Stimulated activated naive CD8-positive, alpha-beta T cell treated with anti-CD3 and anti-CD28 coated beads, Interleukin-15, amount 100 ng/mL, for 72 hours (primary cell): ENCODE measurements around the gene POLR2C.
"Not testable (repeated sequence)": the region's sequence is repeated elsewhere in the genome, so short reads cannot be mapped to it uniquely, and the experiment has no call there.

Source experiments
- ATAC-seq: fragments of 150-1000 bp; cut with Tn5 transposase; 2 replicates; pipeline ENCODE4 v1.10.0; 2021; ENCODE audit warnings: mild to moderate bottlenecking, moderate library complexity
- DNase-seq, 2 donors: peaks; one replicate each; pipeline ENCODE4 v3.0.0; 2021 to 2022
- H3K27ac Mint-ChIP-seq, 2 donors: one replicate each; pipeline ENCODE4 v1.8.0; 2022; ENCODE audit warnings: mild to moderate bottlenecking in 2 of 2, mixed read lengths in 2 of 2, moderate library complexity in 2 of 2
- H3K27me3 Mint-ChIP-seq: one replicate; pipeline ENCODE4 v1.8.0; 2022; ENCODE audit warnings: mixed read lengths
- H3K4me1 Mint-ChIP-seq: one replicate; pipeline ENCODE4 v1.8.0; 2022; ENCODE audit warnings: mild to moderate bottlenecking, mixed read lengths
- H3K4me3 Mint-ChIP-seq, 2 donors: one replicate each; pipeline ENCODE4 v1.8.0; 2022; ENCODE audit warnings: mild to moderate bottlenecking in 2 of 2, mixed read lengths in 2 of 2, moderate library complexity in 1 of 2
- H3K9me3 Mint-ChIP-seq, 2 donors: one replicate each; pipeline ENCODE4 v1.8.0; 2022; ENCODE audit warnings: mixed read lengths in 2 of 2

POLR2C gene

DNA sequence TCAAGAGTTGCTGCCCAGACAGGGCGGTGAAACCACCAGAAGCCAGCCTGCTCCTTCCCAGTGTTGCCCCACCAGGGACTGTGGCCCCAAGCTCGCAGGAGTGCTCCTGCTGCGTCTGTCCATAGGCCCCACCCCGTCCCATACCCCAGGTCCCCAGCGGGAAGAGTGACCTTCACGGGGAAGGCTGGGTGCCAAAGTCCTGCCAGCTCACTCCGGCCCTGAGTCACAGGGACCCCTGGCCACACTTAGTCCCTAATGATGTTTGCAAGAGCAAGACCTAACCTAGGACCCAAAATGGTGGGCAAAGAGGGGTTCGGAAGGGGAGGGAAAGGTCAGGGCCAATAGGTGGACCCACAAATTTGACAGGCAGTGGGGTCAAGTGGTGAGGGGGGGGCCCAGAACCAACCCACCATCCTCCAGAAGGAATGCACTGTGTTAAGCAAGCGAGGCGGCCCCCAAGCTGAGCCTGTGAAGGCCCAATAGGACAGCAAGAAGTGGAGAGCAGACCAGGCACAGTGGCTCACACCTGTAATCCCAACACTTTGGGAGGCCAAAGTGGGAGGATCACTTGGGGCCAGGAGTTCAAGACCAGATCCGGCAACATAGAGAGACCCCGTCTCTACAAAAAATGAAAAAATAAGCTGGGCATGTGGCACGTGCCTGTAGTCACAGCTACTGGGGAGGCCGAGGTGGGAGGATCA is 20.5 kb downstream of the POLR2C start:
- DNase-seq (no peak), ATAC-seq (no peak)
- H3K27me3 Mint-ChIP-seq = no peaks in the 10 kb centered on the region
- no peak overlapping the region for H3K27ac Mint-ChIP-seq
- no peak overlapping the region for H3K4me3 Mint-ChIP-seq
- no peaks in the 10 kb centered on the region for H3K9me3 Mint-ChIP-seq
- peaks cover 42% of the 10 kb centered on the region for H3K4me1 Mint-ChIP-seq

- Mint-ChIP-seq H3K4me1 (peaks cover 42% of the 10 kb centered on the region), H3K27me3 (no peaks in the 10 kb centered on the region), H3K9me3 (no peaks in the 10 kb centered on the region), H3K27ac (no peak overlapping the region), H3K4me3 (no peak overlapping the region)
- ATAC-seq (no peak), DNase-seq (no peak)
Observed at GRCh38 chr16:57483725-57484514, 21.4 kb downstream of the POLR2C start.

DNA sequence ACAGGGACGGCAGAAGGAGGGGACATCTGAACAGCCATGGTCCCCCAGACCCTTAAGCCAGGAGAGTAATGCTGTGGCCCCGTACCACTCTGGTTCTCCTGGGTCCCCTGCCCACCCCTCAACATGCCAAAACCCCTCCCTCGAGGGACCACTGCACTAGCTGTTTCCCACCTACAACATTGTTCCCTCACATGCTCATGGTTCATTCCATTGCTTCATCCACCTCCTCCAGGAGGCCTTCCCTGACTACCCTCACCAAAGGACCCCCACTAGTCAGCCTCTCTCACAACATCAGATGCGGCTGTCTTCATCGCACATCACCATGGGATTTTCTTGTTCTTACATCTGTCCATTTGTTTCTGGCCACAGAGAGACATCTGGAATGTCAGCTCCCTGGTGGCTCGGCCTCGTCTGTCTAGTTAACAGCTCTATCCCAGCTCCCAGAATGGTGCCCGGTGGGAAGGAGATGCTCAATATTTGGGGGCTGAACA is 22.1 kb downstream of the POLR2C start:
- Mint-ChIP-seq H3K4me1 (peaks cover 38% of the 10 kb centered on the region), H3K27me3 (no peaks in the 10 kb centered on the region), H3K9me3 (no peaks in the 10 kb centered on the region), H3K4me3 (no peak overlapping the region), H3K27ac (no peak overlapping the region)
- no peak for ATAC-seq
- DNase-seq = no peak

GRCh38 chr16:57485091-57485915 is 22.8 kb downstream of the POLR2C start:
- H3K9me3 Mint-ChIP-seq = no peaks in the 10 kb centered on the region
- no peak for ATAC-seq
- H3K4me3 Mint-ChIP-seq = peak overlapping the region; percentile 90 to 92
- H3K4me1 Mint-ChIP-seq = peaks cover 30% of the 10 kb centered on the region
- H3K27ac Mint-ChIP-seq = peak overlapping the region; percentile 4 to 92
- DNase-seq = no peak
- no peaks in the 10 kb centered on the region for H3K27me3 Mint-ChIP-seq

- peak within 1 kb of the TSS; percentile 92 to 94 for H3K27ac Mint-ChIP-seq
- H3K4me1 Mint-ChIP-seq = peaks cover 30% of the 10 kb centered on the region
- H3K9me3 Mint-ChIP-seq = no peaks in the 10 kb centered on the region
- ATAC-seq (peak; percentile 92), DNase-seq (peak; percentile 74 to 76)
- no peaks in the 10 kb centered on the region for H3K27me3 Mint-ChIP-seq
- peak within 1 kb of the TSS; percentile 90 to 92 for H3K4me3 Mint-ChIP-seq
Observed at GRCh38 chr16:57485916-57486857, 23.7 kb downstream of the POLR2C start, which contains the start of gene DOK4. DOK4 (minus strand) TSS chr16:57486493; CDS start chr16:57479507, 6,986 bp downstream.

- Mint-ChIP-seq H3K27me3 (no peaks in the 10 kb centered on the region), H3K27ac (peak overlapping the region; percentile 84 to 94), H3K4me1 (peaks cover 30% of the 10 kb centered on the region), H3K4me3 (peak overlapping the region; percentile 85 to 88), H3K9me3 (no peaks in the 10 kb centered on the region)
- no peak for DNase-seq
- no peak for ATAC-seq
Observed at GRCh38 chr16:57486858-57487834, 24.7 kb downstream of the POLR2C start.

- Mint-ChIP-seq H3K27ac (no peak overlapping the region), H3K4me3 (no peak overlapping the region)
Observed at GRCh38 chr16:57489229-57489628, 26.8 kb downstream of the POLR2C start.

DNA sequence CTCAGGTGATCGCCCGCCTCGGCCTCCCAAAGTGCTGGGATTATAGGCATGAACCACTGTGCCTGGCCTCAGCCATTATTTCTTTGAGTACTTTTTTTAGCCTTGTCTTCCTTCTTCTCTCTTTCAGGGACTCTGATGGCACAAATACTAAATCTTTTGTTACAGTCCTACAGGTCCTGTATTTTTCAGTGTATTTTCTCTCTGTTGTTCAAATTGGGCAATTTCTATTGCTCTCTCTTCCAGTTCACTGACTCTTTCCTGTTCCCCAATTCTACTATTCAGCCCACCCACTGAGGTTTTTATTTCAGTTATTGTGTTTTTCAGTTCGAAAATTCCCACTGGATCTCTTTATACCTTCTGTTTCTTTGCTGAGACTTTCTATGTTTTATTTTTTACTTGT is 31.3 kb downstream of the POLR2C start:
- no peaks in the 10 kb centered on the region for H3K4me1 Mint-ChIP-seq
- no peaks in the 10 kb centered on the region for H3K9me3 Mint-ChIP-seq
- ATAC-seq (no peak), DNase-seq (no peak)
- H3K27me3 Mint-ChIP-seq = no peaks in the 10 kb centered on the region
- no peak overlapping the region for H3K4me3 Mint-ChIP-seq
- no peak overlapping the region for H3K27ac Mint-ChIP-seq

More at GRCh38 chr16:57489229-57489628, 26.8 kb downstream of the POLR2C start:
- no peak for ATAC-seq
- H3K4me1 Mint-ChIP-seq = peaks cover 30% of the 10 kb centered on the region
- H3K27me3 Mint-ChIP-seq = no peaks in the 10 kb centered on the region
- H3K9me3 Mint-ChIP-seq = no peaks in the 10 kb centered on the region
- DNase-seq = no peak

DNA sequence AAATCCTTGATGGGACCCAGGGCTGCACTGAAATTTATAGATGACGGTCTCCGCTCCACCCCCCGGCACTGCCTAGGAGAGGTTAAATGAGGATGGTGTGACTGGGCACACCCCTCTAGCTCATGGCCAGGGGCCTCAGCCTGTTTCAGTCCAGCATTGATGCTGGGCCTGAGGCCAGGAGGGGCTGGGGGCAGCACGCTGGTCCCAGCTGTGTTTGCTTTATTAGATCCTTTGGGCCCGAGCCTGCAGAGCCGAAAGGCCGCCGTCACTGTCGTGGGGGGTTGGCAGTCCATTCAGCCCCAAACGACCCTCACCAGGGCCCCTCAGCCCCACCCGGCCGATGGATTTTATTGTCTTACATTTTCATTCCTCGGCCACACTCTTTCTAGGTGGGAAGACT is 34.6 kb downstream of the POLR2C start:
- no peak for DNase-seq
- ATAC-seq = no peak
- H3K27me3 Mint-ChIP-seq = no peaks in the 10 kb centered on the region
- H3K4me1 Mint-ChIP-seq = peaks cover 19% of the 10 kb centered on the region
- H3K27ac Mint-ChIP-seq = no peak overlapping the region
- H3K9me3 Mint-ChIP-seq = no peaks in the 10 kb centered on the region
- no peak overlapping the region for H3K4me3 Mint-ChIP-seq

GRCh38 chr16:57498031-57498430 is 35.6 kb downstream of the POLR2C start:
- Mint-ChIP-seq H3K27me3 (no peaks in the 10 kb centered on the region), H3K27ac (no peak overlapping the region), H3K4me3 (no peak overlapping the region), H3K9me3 (no peaks in the 10 kb centered on the region), H3K4me1 (peaks cover 19% of the 10 kb centered on the region)
- no peak for DNase-seq
- no peak for ATAC-seq

DNA sequence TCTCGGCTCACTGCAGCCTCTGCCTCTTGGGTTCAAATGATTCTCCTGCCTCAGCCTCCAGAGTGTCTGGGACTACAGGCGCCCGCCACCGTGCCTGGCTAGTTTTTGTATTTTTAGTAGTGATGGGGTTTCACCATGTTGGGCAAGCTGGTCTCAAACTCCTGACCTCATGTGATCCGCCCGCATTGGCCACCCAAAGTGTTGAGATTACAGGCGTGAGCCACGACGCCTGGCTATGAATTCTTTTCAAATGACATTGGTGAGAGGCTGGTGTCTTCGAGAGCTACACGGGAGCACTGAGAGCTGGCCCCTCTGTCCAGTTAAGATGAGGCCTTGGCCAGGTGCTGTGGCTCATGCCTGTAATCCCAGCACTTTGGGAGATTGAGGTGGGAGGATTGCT is 37.5 kb downstream of the POLR2C start:
- DNase-seq, H3K4me3 Mint-ChIP-seq, H3K9me3 Mint-ChIP-seq, ATAC-seq, H3K27me3 Mint-ChIP-seq: not testable (repeated sequence)
- Mint-ChIP-seq H3K27ac (peak overlapping the region in 1 of 2 donors; percentile 51), H3K4me1 (peaks cover 19% of the 10 kb centered on the region)

DNA sequence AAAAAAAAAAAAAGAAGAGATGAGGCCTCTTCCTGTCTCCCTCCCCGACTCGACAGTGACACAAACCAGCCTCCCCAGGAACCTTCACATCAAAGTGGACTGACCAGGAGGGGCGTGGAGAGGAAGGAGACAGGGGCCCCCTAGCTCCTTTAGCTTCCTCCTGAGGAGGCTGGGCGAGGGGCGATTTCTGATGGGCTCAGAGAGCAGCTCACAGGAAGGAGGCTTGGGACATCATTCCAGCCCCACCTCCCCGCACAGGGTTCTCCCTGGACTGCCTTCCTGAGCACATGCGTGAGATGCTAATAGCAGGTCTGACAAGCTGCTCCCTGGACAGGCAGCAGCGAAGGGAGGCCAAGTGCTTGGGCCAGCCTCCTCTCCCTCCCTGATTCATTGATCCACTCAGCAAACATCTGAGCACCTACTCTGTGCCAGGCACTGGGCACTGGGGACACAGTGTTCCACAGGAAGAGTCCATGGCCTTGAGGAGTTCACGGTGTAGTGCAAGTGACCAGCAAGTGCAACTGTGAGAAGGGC is 38.2 kb downstream of the POLR2C start:
- DNase-seq = no peak
- Mint-ChIP-seq H3K27me3 (no peaks in the 10 kb centered on the region), H3K4me3 (peak overlapping the region in 1 of 2 donors; percentile 21), H3K9me3 (no peaks in the 10 kb centered on the region), H3K27ac (peak overlapping the region; percentile 34 to 45), H3K4me1 (peaks cover 19% of the 10 kb centered on the region)
- ATAC-seq = peak; percentile 76

DNA sequence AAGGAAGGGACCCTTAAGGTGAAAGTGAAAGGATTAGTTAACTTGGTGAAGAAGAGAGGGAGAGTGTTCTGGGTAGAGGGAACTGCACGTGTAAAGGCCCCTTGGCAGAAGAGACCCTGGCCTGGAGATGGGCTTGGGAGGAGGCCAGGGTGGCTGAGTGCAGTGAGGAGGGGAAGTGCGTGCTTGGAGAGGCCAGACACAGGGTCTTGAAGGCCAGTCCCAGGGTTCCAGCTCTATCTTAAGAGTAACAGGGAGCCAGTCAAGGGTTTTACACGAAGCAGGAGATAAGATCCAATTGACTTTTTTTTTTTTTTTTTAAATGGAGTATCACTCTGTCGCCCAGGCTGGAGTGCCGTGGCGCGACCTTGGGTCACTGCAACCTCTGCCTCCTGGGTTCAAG is 39.0 kb downstream of the POLR2C start:
- Mint-ChIP-seq H3K4me3 (no peak overlapping the region), H3K27ac (peak overlapping the region; percentile 29 to 93), H3K9me3 (no peaks in the 10 kb centered on the region), H3K4me1 (peaks cover 19% of the 10 kb centered on the region), H3K27me3 (no peaks in the 10 kb centered on the region)
- DNase-seq (no peak), ATAC-seq (no peak)
